Daoy (cell line): Measurements from ENCODE around the gene SIVA1. TPM values are rescaled to one million over a fixed set of nuclear protein-coding genes. Genes with fewer than 3 reads are reported as not detected.
"Not testable (repeated sequence)": the region's sequence is repeated elsewhere in the genome, so short reads cannot be mapped to it uniquely, and the experiment has no call there.

Source experiments
- DNase-seq: peaks from one replicate; pipeline ENCODE4 v3.0.0-alpha.2; 2015; ENCODE audit warnings: low read depth
- total RNA-seq: library from RNA; depleted of rRNA; stranded (reverse); fragments of >200 nt; shearing (Covaris generic); gene quantifications from 2 replicates; pipeline ENCODE4 v1.2.3, GENCODE V29; 2014

The SIVA1 gene
- total RNA-seq, 1 experiment from 2014 or later: 525 TPM

DNA sequence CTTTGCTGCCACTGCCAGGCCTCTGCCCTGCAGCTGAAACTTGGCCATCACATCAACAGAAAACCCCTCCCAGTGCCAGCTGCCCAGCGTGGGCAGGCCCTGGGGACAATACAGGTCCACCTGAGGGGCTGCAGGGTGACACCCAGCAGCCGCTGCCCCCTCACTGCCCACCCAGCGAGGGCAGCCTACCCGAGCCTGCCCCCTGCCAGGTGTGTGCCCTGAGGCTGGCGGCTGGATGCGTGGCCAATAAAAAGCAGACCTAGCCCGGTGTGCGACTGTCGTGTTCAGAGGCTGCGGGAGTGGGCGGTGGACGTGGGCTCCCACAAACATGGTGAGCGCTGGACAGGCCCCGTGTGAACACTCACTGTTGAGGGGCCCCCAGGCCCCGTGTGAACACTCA, 33.6 kb upstream of the SIVA1 start:
- no peak for DNase-seq

DNA sequence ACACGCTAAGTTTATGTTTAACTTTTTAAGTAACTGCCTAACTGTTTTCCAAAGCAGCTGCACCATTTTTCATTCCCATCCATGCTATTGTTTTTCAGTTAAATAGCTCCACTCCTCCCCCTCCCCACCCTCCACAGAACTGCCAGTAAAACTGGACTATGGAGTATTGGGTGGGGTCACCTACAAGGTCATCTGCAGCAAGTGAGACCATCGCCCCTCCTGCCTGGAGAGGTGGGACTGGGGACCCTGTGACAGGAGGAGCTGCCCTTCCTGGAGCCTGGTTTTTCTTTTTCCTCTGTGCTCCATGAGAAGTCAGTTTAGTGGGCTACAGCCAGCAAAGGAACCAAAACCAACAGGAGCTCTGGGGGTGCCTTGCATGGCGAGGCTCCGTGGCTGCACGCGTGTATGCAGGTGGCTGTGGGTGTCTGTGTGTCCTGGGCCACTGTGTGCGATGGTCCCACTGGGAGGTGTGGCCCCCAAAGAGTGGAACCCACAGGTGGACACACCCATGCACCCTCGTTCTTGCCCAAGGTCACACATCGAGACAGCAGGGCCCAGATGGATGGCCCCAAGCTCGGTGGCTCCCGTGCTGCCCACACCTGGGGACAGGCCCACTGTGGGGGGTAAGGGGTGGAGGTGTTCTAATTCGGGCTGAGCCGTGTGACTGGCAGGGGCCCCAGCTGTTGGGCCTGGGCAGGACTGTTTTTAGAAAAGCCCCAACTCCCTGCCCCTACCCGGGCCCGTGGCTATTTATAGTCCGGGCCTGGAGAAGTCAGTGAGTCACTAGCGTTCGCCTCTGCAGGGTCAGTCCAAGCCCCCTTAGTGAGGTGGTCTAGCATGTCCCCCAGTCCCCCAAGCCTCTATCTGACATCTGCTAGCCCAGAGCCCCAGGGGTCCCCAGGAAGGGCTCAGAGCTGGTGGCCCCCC, 31.2 kb upstream of the SIVA1 start:
- DNase-seq: no peak

DNA sequence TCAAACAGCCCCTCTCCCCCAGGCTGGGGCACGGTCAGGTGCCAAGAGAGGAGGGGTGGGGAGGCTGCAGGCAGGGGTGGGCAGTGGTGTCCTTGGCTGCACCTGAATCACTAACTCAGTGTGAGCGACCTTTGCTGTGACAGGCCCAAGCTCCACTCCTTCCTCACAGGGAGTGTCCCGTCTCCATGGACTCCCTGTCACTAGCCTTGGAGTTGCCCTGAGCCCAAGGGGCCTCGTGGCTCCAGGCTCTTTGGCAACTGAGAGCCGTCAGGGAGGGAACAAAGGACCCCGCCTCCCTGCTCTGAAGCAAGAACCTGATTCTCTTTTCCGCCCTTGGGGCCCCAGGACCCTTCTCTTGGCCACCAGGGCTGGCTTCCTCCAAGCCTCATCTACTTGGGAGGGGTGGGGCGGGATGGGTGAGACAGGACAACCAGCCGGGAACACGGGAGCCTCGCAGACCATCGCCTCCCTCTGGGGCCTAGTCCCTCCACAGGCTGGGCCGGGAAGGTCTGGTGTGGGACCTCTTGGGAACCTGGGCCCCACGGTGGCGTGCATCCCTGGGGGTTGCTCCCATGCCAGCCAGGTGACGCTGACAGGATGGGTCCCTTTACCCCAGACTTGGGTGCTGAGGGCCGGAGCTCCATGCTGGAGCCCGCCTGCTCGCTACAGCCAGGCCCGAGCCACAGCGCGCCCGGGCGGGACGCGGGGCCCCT, 29.9 kb upstream of the SIVA1 start:
- DNase-seq: no peak

DNA sequence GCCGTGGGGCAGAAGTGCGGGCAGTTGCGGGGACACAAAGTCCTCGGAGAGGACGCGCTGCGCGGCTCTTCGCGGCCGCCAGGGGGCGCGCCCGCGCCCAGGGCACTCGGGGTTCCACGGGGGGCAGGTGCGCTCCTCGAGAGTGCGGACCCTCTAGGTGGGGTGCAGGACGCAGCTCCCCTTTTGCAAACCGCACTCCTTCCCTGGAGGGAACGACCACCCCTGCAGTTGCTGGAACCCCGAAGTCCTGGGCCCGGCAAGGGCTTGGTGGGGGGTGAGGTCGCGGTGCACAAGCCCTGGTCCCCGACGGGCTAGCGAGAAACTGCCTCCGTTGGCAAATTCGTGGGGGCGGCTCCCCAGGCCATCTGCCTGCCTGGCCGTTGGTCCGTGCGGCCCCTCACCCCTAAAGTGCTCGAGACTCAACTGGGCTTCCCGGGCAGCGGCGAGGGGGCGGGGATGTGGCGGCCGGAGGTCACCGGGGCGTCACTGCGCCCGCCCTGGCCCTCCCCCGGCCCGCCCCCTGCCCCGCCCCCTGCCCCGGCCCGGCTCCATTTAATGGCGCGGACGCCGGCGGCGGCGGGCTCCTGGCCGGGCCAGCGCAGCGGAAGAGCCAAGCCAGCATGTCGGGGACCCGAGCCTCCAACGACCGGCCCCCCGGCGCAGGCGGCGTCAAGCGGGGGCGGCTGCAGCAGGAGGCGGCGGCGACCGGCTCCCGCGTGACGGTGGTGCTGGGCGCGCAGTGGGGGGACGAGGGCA, 29.1 kb upstream of the SIVA1 start, which contains the start of gene ADSS1:
TSS of gene ADSS1 (plus strand) at position 579 of the 756 bp plus-strand sequence. CDS start at position 621, 42 bp downstream.
- DNase-seq: peak; percentile 72

- peak; percentile 47 for DNase-seq
These were observed 28.5 kb upstream of the SIVA1 start for GRCh38 chr14:104724407-104724980.

- peak; percentile 70 for DNase-seq
These were observed 27.8 kb upstream of the SIVA1 start for GRCh38 chr14:104724981-104725771.

DNA sequence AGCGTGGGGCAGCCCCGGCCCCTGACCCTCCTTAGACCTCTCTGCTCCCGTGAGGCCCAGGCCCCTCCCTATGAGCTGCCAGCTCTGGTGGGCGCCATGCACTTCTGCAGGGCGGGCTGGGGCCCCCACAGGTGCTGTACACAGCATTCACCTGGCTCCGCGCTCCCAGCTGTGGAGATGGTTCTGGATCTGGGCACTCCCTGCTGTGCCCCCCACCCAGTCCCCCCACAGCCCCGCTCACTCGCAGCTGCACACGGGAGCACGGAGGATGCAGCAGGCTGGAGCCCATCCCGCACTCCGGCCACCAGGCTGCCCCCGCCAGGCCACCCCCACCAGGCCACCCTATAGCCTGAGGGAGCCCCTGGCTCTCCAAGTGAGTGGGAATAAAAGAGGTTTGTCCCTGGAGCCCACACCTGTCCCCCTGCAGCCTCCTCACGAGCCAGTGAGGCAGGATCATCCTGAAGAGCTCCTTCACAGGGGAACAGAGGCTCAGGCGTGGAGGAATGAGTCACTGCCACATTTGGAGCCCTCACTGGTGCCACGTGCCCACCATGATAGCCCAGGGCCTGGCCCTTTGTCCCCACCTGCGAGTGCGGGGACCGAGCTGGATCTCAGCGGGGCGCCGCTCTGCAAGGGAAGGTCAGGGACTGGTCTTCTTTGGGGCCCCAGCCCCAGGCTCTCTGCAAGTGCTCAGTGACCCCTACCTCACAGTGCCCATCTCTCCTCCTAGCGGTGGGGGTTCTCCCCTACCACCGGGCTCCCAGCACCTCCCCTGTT, 27.0 kb upstream of the SIVA1 start:
- DNase-seq: no peak

DNA sequence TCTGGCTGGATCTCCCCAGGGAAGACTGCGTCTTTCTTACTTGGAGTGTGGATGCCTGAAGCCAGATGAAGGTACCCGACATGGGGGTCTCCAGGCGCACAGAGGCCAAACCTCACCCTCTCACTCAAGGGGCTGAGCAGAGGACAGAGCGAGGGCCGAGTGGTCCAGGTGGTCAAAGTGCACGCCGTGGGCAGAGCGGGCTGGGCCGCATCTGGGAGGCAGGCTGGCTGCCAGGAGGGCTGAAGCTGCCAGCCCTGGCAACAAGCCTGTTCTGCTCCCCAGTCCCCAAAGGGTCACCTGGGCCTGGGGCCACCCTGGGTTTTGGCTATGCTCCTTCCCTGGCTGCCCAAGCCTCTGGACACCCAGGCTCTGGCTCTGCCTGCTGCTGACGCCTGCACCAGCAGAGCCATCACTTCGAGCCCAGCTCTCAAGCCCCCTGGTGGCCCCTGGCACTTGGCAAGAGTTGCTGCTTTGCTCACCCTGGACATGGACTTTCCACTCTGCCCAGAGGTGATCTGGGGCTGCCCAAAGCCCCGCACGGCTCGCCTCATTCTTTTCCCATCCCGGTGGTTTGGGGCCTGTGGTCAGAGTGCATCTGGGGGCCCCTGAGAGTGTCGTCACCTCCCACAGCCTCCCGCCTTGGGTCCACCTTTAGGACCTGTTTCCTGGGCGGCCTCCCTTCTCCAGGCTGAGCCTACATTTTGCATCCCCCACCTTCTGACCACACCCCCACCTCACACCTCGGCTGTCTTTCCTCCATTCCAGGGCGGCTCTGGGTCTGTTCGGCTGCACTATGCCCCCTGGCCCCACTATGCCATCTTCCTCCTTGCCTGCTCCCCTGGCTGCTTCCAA, 26.1 kb upstream of the SIVA1 start:
- DNase-seq: no peak

DNA sequence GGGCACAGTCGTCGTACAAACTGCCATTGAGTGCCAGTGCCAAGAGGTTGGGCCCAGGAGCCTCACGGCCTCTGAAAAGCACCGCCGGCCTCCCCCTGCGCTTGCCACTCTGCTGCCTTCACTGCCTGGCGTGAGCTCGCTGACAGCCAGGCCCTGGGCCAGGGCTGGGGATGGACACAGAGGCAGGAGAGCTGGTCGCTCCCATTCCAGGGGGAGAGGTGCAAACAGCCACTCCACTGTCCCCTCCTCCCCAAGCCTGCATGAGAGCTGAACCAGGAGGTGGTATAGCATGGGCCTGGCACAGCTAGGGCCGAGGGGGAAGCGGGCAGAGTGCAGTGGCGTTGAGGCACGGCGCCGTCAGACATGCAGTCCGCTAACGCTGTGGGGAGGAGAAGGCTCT, 24.3 kb upstream of the SIVA1 start:
- no peak for DNase-seq

DNA sequence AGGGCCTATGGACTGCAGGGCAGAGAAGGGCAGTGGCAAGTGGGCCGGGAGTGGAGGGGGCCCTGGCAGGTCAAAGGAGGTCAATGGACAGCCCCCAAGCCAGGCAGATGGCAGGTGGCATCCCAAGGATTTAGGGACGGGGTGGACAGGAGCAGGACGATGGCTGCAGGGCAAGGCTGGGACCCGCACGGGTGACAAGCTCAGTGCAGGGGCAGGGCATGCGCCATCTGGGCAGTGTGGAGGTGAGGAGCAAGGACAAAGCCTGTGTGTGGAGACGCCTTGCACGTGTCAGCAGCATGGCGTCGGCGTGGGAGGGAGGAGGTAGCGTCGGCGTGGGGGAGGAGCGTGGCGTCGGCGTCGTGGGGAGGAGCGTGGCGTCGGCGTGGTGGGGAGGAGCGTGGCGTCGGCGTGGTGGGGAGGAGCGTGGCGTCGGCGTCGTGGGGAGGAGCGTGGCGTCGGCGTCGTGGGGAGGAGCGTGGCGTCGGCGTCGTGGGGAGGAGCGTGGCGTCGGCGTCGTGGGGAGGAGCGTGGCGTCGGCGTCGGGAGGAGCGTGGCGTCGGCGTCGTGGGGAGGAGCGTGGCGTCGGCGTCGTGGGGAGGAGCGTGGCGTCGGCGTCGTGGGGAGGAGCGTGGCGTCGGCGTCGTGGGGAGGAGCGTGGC, 23.6 kb upstream of the SIVA1 start:
- not testable (repeated sequence) for DNase-seq

DNA sequence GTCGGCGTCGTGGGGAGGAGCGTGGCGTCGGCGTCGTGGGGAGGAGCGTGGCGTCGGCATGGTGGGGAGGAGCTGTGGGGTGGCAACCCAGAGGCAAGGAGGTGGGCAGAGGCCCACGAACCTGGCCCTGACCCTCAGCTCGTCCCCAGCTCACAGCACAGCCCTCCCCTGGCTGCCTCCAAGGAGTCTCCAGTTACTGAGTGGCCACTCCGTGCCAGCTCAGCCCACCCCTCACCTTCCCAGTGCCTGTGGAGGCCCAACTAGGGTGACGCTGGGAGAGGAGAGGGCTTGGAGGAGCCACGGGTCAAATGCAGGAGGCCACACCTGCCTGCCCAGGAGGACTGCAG, 23.1 kb upstream of the SIVA1 start:
- DNase-seq: no peak

DNA sequence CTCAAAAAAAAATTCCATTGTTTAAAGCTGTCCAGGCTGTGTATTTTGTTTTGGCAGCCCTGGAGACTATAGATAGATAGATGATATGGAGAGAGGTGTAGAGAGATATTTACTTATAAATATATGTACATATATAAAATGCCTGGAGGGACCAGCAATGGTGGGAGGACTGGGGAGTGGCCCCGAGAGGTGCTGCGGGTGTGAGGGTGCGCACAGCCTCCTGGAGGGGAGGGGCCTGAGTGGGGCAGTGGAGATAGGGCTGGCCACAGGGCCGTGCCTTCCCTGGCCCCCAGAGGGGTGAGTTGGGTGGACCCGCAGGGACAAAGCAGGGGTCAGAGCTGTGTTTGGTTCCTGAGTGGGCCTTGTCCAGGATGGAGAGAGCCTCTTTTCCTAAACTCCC, 22.5 kb upstream of the SIVA1 start:
- DNase-seq: no peak

GRCh38 chr14:104731320-104732294, 21.3 kb upstream of the SIVA1 start:
- no peak for DNase-seq

- peak; percentile 74 for DNase-seq
These were observed 20.6 kb upstream of the SIVA1 start for GRCh38 chr14:104732355-104732804.

DNA sequence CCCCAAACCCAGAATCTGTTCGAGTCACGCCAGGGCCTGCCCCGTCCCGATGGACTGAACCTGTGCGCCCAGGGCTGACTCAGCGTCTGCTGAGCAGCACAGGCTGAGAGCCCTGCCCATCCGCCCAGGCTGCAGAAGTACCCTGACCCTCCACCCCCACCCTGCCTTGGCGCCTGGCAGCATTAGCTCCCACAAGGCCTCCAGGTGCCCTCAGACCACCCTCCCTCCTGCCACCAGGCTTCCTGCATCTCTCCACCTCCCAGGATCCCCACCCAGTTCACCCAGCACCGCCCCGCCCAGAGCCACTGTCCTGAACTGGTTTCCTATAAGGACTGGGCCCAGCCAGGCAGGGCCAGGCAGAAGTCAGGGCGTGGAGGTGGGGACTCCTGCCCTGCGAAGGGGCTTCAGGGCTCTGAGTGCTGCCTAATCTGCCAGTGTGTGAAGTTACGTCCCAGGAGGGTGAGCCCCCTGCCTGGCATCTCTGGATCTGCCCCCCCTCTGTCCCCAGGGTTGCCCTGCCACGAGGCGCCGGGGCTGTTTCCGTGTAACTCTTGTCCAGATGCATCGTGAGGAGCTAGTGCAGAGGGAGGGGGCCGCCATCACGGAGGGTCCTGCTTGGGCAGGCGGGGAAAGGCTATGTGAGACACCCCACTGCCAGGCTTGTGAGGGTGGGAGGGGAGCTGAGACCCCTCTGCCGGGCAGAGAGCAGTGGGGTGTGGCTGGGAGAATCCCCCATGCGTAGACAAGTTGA, 19.8 kb upstream of the SIVA1 start:
- DNase-seq: no peak

DNA sequence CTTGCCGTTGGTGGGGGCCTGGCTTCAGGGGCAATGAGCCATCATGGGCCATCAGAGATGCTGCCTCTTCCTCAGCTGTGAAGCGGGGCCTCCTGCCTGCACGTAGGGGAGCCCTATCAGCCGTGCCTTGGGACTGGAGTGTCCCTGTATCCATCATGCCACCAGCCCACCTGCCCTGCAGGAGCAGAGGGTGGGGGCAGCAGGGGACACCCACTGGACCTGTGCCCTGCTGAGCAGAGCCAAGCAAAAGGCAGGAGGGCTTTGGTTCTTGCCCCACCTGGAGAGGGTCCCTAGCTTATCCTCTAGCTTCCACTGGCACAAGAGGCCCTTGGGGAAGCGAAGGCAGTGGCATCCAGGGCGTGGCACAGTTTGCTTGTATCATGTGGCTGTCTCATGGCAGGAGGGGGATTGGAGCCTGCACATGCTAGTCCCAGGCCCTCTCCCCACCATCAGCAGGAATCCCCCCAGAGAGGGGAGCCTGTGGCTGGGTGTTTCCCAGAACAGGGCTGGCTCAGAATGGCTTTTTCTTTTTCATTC, 18.8 kb upstream of the SIVA1 start:
- no peak for DNase-seq
